ENCODE results near the gene SSUH2.
"Not testable (repeated sequence)": the region's sequence is repeated elsewhere in the genome, so short reads cannot be mapped to it uniquely, and the experiment has no call there.

SSUH2 gene, protein sequence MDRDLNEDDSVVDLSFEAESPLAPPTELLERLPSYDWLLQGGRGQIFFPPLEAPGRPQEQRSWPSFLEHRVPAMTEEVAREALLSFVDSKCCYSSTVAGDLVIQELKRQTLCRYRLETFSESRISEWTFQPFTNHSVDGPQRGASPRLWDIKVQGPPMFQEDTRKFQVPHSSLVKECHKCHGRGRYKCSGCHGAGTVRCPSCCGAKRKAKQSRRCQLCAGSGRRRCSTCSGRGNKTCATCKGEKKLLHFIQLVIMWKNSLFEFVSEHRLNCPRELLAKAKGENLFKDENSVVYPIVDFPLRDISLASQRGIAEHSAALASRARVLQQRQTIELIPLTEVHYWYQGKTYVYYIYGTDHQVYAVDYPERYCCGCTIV

DNA sequence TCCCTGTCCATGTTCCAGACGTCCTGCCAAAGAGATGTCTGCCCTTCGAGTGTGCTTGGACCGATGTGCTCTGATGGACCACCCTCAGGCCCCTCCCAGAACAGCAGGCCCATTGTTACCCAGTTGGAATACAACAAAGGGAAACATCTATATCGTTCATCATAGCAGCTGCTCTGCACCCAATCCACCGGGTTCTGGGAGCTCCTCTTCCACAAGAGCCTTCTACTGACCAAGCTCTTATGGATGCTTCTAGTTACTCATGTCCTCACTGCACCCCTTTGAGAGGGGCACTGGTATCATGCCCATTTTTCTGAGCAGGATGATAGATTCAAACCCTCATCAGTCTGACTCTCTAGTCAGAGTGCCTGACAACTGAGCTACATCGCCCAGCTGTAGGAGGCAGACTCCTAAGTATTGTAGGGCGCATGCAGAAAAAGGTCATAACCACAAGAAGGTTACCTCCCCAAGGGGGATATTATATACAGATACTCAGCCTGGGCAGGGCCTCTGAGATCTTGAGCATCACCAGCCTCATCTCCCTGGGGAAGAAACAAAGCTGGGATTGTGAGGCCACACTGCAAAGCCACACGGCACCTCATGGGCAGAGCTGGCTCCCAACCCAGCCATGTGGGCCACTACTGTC lies at the start of gene SSUH2:
SSUH2 (minus strand) TSS at position 51 of the 643 bp plus-strand sequence; CDS start at position 11, 40 bp downstream.
- no peak within 1 kb of the TSS for H3K27ac ChIP-seq (ENCODE audit: low read length)
- no peaks in the 10 kb centered on the region for H3K36me3 ChIP-seq (ENCODE audit: control insufficient read depth in 1 of 2, insufficient read depth in 2 of 2, low read length in 2 of 2)
- H3K9me3 ChIP-seq (ENCODE audit: control insufficient read depth in 1 of 2, low read length in 2 of 2) = no peaks in the 10 kb centered on the region
- H3K4me1 ChIP-seq (ENCODE audit: control insufficient read depth in 1 of 2, insufficient read depth in 2 of 2, low read length in 2 of 2) = no peaks in the 10 kb centered on the region
- no peak within 1 kb of the TSS for H3K4me3 ChIP-seq (ENCODE audit: low read depth in 1 of 2, low read length in 2 of 2)
- no peaks in the 10 kb centered on the region for H3K27me3 ChIP-seq (ENCODE audit: low read depth, low read length)

GRCh38 chr3:8691295-8691694 lies 46.7 kb upstream of the SSUH2 start:
- not testable (repeated sequence) for H3K4me3 ChIP-seq (ENCODE audit: low read depth in 1 of 2, low read length in 2 of 2); H3K27ac ChIP-seq (ENCODE audit: low read length); H3K36me3 ChIP-seq (ENCODE audit: control insufficient read depth in 1 of 2, insufficient read depth in 2 of 2, low read length in 2 of 2); H3K9me3 ChIP-seq (ENCODE audit: control insufficient read depth in 1 of 2, low read length in 2 of 2); H3K4me1 ChIP-seq (ENCODE audit: control insufficient read depth in 1 of 2, insufficient read depth in 2 of 2, low read length in 2 of 2); H3K27me3 ChIP-seq (ENCODE audit: low read depth, low read length)

DNA sequence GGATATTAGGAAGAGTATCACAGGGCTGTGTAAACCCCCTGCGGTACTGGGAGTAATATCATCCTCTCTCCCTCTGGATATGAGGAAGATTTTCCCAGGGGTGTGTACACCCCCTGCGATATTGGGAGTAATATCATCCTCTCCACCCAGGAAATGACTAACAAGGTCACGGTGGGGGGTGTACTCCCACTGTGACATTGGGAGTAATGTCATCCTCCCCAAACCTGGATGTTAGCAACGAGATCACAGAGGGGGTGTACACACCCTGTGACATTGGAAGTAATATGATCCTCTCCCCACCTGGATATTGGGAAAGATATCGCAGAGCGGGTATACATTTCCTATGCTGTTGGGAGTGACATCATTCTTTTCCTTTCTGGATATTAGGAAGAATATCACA lies 40.4 kb upstream of the SSUH2 start:
- H3K27me3 ChIP-seq (ENCODE audit: low read depth, low read length); H3K9me3 ChIP-seq (ENCODE audit: control insufficient read depth in 1 of 2, low read length in 2 of 2); H3K27ac ChIP-seq (ENCODE audit: low read length); H3K4me3 ChIP-seq (ENCODE audit: low read depth in 1 of 2, low read length in 2 of 2); H3K4me1 ChIP-seq (ENCODE audit: control insufficient read depth in 1 of 2, insufficient read depth in 2 of 2, low read length in 2 of 2); H3K36me3 ChIP-seq (ENCODE audit: control insufficient read depth in 1 of 2, insufficient read depth in 2 of 2, low read length in 2 of 2): not testable (repeated sequence)

- H3K27me3 ChIP-seq (ENCODE audit: low read depth, low read length); H3K4me3 ChIP-seq (ENCODE audit: low read depth in 1 of 2, low read length in 2 of 2); H3K27ac ChIP-seq (ENCODE audit: low read length); H3K36me3 ChIP-seq (ENCODE audit: control insufficient read depth in 1 of 2, insufficient read depth in 2 of 2, low read length in 2 of 2); H3K9me3 ChIP-seq (ENCODE audit: control insufficient read depth in 1 of 2, low read length in 2 of 2); H3K4me1 ChIP-seq (ENCODE audit: control insufficient read depth in 1 of 2, insufficient read depth in 2 of 2, low read length in 2 of 2): not testable (repeated sequence)
These were observed 38.4 kb upstream of the SSUH2 start for GRCh38 chr3:8682850-8683574.

DNA sequence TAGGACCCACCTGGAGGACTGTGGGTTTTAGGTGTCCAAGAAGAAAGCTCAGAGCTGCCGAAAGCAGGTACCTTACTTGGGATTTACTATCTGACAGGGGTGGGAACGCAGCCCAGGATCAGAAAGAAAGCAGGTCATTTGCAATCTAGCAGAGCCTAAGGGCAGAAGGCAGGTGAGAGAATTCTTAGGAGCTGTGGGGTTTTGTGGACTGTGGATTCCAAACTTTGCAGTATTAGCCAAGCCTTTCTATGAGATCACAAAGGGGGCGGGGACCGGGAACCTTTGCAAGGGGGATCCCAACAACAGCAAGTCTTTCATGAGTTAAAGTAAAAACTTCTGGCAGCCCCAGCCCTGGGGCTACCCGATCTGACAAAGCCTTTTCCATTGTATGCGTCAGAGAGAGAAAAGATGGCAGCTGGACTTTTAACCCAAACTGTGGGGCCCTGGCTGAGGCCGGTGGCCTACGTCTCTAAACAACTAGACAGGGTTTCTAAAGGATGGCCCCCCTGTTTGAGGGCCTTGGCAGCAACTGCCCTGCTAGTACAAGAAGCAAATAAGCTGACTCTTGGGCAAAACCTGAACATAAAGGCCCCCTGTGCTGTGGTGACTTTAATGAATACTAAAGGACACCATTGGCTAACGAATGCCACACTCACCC lies 37.4 kb upstream of the SSUH2 start:
- not testable (repeated sequence) for H3K27ac ChIP-seq (ENCODE audit: low read length); H3K4me1 ChIP-seq (ENCODE audit: control insufficient read depth in 1 of 2, insufficient read depth in 2 of 2, low read length in 2 of 2); H3K27me3 ChIP-seq (ENCODE audit: low read depth, low read length); H3K4me3 ChIP-seq (ENCODE audit: low read depth in 1 of 2, low read length in 2 of 2); H3K9me3 ChIP-seq (ENCODE audit: control insufficient read depth in 1 of 2, low read length in 2 of 2); H3K36me3 ChIP-seq (ENCODE audit: control insufficient read depth in 1 of 2, insufficient read depth in 2 of 2, low read length in 2 of 2)

DNA sequence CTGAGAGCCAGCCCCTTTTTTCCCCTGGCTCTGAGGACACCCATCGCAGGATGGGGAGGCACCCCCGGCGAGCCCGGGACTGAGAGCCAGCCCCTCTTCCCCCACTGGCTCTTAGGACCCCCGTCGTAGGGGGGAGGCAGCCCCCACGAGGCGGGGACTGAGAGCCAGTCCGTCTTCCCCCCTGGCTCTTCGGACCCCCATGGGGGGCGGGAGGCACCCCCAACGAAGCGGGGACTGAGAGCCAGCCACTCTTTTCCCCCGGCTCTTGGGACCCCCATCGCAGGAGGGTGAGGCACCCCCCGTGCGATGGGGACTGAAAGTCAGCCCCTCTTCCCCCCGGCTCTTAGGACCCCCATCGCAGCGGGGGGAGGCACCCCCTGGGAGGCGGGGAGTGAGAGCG lies 36.8 kb upstream of the SSUH2 start:
- Histone ChIP-seq H3K4me1 (ENCODE audit: control insufficient read depth in 1 of 2, insufficient read depth in 2 of 2, low read length in 2 of 2) (no peaks in the 10 kb centered on the region), H3K27me3 (ENCODE audit: low read depth, low read length) (no peaks in the 10 kb centered on the region), H3K4me3 (ENCODE audit: low read depth in 1 of 2, low read length in 2 of 2) (no peak overlapping the region)

GRCh38 chr3:8679817-8680553 lies 35.4 kb upstream of the SSUH2 start:
- H3K9me3 ChIP-seq (ENCODE audit: control insufficient read depth in 1 of 2, low read length in 2 of 2); H3K27me3 ChIP-seq (ENCODE audit: low read depth, low read length); H3K4me1 ChIP-seq (ENCODE audit: control insufficient read depth in 1 of 2, insufficient read depth in 2 of 2, low read length in 2 of 2); H3K4me3 ChIP-seq (ENCODE audit: low read depth in 1 of 2, low read length in 2 of 2); H3K27ac ChIP-seq (ENCODE audit: low read length); H3K36me3 ChIP-seq (ENCODE audit: control insufficient read depth in 1 of 2, insufficient read depth in 2 of 2, low read length in 2 of 2): not testable (repeated sequence)

More for the DNA sequence above, 36.8 kb upstream of the SSUH2 start:
- Histone ChIP-seq H3K36me3 (ENCODE audit: control insufficient read depth in 1 of 2, insufficient read depth in 2 of 2, low read length in 2 of 2) (no peaks in the 10 kb centered on the region), H3K27ac (ENCODE audit: low read length) (no peak overlapping the region), H3K9me3 (ENCODE audit: control insufficient read depth in 1 of 2, low read length in 2 of 2) (no peaks in the 10 kb centered on the region)

DNA sequence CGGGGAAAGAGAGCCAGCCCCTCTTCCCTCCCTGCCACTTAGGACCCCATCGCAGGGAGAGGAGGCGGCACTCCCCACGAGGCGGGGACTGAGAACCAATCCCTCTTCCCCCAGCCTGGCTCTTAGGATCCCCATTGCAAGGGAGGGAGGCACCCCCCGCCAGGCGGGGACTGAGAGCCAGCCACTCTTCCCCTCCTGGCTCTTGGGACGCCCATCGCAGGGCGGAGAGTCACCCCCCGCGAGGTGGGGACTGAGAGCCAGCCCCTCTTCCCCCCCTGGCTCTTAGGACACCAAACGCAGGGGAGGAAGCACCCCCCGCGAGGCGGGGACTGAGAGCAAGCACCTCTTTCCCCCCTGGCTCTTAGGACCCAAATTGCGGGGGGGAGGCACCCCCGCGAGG lies 34.2 kb upstream of the SSUH2 start:
- Histone ChIP-seq H3K9me3 (ENCODE audit: control insufficient read depth in 1 of 2, low read length in 2 of 2) (no peaks in the 10 kb centered on the region), H3K36me3 (ENCODE audit: control insufficient read depth in 1 of 2, insufficient read depth in 2 of 2, low read length in 2 of 2) (no peaks in the 10 kb centered on the region), H3K27ac (ENCODE audit: low read length) (no peak overlapping the region), H3K4me3 (ENCODE audit: low read depth in 1 of 2, low read length in 2 of 2) (no peak overlapping the region), H3K27me3 (ENCODE audit: low read depth, low read length) (no peaks in the 10 kb centered on the region), H3K4me1 (ENCODE audit: control insufficient read depth in 1 of 2, insufficient read depth in 2 of 2, low read length in 2 of 2) (no peaks in the 10 kb centered on the region)

DNA sequence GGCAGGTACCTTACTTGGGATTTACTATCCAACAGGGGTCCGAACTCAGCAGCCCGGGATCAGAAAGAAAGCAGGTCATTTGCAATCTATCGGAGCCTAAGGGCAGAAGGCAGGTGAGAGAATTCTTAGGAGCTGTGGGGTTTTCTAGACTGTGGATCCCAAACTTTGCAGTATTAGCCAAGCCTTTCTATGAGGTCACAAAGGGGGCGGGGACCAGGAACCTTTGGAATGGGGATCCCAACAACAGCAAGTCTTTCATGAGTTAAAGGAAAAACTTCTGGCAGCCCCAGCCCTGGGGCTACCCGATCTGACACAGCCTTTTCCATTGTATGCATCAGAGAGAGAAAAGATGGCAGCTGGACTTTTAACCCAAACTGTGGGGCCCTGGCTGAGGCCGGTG lies 32.7 kb upstream of the SSUH2 start:
- not testable (repeated sequence) for H3K4me1 ChIP-seq (ENCODE audit: control insufficient read depth in 1 of 2, insufficient read depth in 2 of 2, low read length in 2 of 2); H3K27ac ChIP-seq (ENCODE audit: low read length); H3K27me3 ChIP-seq (ENCODE audit: low read depth, low read length); H3K36me3 ChIP-seq (ENCODE audit: control insufficient read depth in 1 of 2, insufficient read depth in 2 of 2, low read length in 2 of 2); H3K9me3 ChIP-seq (ENCODE audit: control insufficient read depth in 1 of 2, low read length in 2 of 2); H3K4me3 ChIP-seq (ENCODE audit: low read depth in 1 of 2, low read length in 2 of 2)

DNA sequence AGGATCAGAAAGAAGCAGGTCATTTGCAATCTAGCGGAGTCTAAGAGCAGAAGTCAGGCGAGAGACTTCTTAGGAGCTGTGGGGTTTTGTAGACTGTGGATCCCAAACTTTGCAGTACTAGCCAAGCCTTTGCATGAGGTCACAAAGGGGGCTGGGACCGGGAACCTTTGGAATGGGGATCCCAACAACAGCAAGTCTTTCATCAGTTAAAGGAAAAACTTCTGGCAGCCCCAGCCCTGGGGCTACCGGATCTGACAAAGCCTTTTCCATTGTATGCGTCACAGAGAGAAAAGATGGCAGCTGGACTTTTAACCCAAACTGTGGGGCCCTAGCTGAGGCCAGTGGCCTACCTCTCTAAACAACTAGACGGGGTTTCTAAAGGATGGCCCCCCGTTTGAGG lies 31.0 kb upstream of the SSUH2 start:
- H3K27ac ChIP-seq (ENCODE audit: low read length); H3K4me3 ChIP-seq (ENCODE audit: low read depth in 1 of 2, low read length in 2 of 2); H3K36me3 ChIP-seq (ENCODE audit: control insufficient read depth in 1 of 2, insufficient read depth in 2 of 2, low read length in 2 of 2); H3K4me1 ChIP-seq (ENCODE audit: control insufficient read depth in 1 of 2, insufficient read depth in 2 of 2, low read length in 2 of 2); H3K9me3 ChIP-seq (ENCODE audit: control insufficient read depth in 1 of 2, low read length in 2 of 2); H3K27me3 ChIP-seq (ENCODE audit: low read depth, low read length): not testable (repeated sequence)

Data from muscle layer of duodenum (tissue), 2 donors.